HG03139 (cell line): ENCODE results near the gene MTCH2.
"Not testable (repeated sequence)": the region's sequence is repeated elsewhere in the genome, so short reads cannot be mapped to it uniquely, and the experiment has no call there.

Experiments
- ATAC-seq: cut with Tn5 transposase; IDR thresholded peaks from one replicate; pipeline ENCODE4 v1.9.1; 2021; ENCODE audit not compliant: unreplicated experiment

The MTCH2 gene

DNA sequence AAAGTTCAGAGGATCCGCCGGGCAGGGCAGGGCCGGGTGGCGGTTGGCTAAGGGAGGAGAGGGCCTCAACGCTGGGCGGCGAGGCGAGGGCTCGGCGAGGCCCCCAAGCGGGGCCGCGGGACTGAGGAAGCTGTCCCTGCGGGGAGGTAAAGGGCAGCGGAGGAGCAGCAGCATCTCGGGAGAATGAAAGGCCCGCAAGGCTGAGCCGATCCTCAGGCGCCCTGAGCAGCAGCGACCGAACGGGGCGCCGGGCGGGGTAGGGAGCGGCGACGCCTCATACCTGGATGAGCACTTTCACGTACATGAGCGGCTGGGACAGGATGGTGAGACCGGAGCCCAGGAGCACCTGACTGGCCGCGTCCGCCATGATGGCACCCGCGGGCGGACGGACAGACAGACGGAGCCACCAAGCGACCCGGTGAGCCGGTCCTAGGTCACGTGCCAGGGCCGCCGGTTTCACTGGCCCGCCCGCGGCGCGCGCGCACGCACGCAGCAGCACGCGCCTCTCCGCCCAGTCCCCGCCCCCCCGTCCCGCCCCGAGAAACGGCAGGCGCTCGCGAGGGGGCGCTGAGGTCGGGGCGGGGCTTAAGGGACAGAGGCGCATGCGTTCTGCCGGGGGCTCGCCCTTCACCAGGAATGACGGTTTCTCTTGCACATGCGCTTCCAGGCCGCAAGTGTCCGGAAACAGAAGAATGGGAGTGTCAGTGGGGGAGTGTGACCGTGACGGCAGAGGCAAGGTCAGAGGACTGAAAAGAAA is at the start of gene MTCH2:
TSS of gene MTCH2 (minus strand) at position 461 of the 757 bp plus-strand sequence. CDS start at position 367, 94 bp downstream.
- ATAC-seq = peak; percentile 87

GRCh38 chr11:47691979-47692378 is 49.6 kb upstream of the MTCH2 start:
- no peak for ATAC-seq

GRCh38 chr11:47689480-47689879 is 47.1 kb upstream of the MTCH2 start:
- ATAC-seq = no peak

DNA sequence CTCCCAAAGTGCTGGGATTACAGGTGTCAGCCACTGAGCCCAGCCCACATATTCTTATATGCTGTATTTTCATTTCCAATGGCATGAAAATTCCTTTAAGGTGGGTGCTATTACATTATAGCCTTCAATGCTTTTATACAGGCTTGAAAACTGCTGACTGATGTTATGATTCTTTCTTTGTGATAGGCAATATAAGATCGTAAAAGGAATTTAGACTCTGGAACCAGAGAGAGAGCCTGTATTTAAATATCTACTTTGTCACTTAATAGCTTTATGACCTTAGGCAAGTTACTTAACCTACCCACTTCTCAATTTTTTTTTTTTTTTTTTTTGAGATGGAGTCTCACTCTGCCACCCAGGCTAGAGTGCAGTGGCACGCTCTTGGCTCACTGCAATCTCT is 46.6 kb upstream of the MTCH2 start:
- no peak for ATAC-seq

GRCh38 chr11:47688111-47688510 is 45.8 kb upstream of the MTCH2 start:
- ATAC-seq = no peak

DNA sequence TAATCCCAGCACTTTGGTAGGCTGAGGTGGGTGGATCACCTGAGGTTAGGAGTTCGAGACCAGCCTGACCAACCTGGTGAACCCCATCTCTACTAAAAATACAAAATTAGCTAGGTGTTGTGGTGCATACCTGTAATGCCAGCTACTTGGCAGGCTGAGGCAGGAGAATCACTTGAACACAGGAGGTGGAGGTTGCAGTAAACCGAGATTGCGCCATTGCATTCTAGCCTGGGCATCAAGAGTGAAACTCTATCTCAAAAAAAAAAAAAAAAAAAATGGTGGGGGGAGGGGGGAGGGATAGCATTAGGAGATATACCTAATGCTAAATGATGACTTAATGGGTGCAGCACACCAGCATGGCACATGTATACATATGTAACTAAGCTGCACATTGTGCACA is 44.3 kb upstream of the MTCH2 start:
- ATAC-seq = not testable (repeated sequence)

- ATAC-seq = no peak
Observed at GRCh38 chr11:47686151-47686550, 43.8 kb upstream of the MTCH2 start.

GRCh38 chr11:47675851-47676250 is 33.5 kb upstream of the MTCH2 start:
- no peak for ATAC-seq

- no peak for ATAC-seq
Observed at GRCh38 chr11:47672283-47672730, 29.9 kb upstream of the MTCH2 start.

GRCh38 chr11:47669856-47670255 is 27.5 kb upstream of the MTCH2 start:
- ATAC-seq = no peak

- no peak for ATAC-seq
Observed at GRCh38 chr11:47668665-47669064, 26.3 kb upstream of the MTCH2 start.

GRCh38 chr11:47667555-47667954 is 25.2 kb upstream of the MTCH2 start:
- ATAC-seq = no peak

- no peak for ATAC-seq
Observed at GRCh38 chr11:47667135-47667534, 24.8 kb upstream of the MTCH2 start.

DNA sequence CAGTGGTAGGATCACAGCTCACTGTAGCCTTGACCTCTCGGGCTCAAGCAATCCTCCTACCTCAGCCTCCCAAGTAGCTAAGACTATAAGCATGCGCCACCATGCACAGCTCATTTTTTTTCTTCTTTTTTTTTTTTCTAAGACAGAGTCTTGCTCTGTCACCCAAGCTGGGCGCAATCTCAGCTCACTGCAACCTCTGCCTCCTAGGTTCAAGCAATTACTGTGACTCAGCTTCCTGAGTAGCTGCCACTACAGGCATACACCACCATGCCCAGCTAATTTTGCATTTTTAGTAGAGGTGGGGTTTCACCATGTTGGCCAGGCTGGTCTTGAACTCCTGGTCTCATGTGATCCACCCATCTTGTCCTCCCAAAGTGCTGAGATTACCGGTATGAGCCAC is 22.6 kb upstream of the MTCH2 start:
- not testable (repeated sequence) for ATAC-seq

DNA sequence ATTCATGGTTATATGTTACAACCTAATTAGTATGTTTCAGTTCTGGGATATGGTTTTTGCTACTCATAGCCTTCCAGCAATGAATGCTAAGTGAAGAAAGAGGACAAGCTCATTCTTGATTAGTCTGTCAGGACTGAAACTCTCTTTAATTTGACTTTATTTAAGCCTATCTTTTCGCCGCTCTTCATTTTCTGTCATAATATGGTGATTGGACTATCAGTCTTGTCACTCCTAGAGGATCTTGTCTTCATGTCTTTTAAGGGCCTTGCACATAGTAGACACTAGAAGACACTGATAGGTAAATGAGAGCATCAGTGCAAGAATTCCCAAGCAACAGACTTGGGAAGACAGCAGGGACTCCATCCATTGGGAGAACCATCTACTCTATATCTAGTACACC is 18.9 kb upstream of the MTCH2 start:
- ATAC-seq = no peak

DNA sequence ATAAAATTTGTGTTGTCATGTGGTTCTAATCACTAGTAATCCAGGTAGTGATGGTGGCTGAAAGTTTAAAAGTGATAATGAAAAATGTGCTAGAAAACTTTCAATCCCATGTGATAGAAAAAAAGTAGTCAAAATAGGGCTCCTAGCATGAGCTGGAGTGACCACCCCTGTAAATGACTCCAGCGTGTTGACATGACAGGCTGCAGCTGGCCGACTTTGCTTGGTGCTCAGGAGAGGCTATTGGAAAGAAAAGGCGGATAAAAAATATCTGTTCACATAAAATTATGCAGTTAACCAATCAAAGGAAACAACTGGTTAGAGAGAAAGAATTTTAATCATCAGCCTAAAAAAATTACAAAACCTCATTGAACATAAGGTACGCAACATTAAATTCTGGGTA is 16.9 kb upstream of the MTCH2 start:
- ATAC-seq = no peak

DNA sequence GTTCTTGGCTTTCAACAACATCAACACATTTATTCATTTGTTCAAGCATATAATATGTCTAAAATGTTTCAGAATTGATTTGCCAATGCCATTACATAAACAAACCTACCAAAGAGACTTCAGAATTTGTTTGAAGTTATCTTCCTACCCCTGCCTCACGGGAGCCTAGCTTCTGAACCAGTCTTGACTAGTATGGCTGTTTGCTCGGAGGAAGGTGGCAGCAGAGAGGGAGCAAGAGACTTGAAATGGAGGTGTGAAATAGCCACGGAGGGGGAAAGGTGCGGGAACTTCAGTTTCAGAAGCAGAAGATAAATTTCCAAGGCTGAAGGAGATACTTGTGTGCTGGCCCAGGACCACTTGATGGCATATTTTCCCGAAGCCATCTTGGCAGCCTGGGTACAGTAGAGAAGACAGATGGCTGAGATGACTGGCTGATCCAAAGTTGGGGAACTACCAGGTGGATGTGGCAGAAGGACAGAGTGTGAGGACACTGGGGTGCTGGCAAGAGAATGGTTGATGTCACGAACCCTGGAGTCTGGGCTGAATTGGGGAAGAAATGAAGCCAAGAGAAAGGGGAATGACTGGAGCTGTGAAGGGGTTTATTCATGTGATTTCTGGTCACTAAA is 14.0 kb upstream of the MTCH2 start:
- no peak for ATAC-seq

DNA sequence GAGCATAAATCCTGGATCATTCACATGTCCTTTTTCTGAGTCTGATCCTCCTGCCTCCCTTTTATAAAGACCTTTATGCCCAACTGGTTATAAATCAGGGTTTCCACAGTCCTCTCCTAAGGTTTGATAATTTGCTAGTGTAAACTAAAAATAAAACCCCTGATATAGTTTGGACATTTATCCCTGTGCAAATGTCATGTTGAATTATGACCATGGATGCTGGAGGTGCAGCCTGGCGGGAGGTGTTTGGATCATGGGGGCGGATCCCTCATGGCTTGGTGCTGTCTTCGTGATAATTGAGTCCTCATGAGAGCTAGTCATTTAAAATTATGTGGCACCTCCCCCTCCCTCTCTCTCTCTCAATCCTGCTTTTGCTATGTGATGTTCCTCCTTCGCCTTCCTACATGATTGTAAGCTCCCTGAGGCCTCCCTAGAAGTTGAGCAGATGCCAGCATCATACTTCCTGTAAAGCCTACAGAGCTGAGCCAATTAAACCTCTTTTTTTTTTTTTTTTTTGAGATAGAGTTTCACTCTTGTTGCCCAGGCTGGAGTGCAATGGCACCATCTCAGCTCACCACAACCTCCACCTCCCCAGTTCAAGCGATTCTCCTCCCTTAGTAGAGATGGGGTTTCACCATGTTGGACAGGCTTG is 9.6 kb upstream of the MTCH2 start:
- no peak for ATAC-seq

- no peak for ATAC-seq
Observed at GRCh38 chr11:47649276-47649675, 6.9 kb upstream of the MTCH2 start.

DNA sequence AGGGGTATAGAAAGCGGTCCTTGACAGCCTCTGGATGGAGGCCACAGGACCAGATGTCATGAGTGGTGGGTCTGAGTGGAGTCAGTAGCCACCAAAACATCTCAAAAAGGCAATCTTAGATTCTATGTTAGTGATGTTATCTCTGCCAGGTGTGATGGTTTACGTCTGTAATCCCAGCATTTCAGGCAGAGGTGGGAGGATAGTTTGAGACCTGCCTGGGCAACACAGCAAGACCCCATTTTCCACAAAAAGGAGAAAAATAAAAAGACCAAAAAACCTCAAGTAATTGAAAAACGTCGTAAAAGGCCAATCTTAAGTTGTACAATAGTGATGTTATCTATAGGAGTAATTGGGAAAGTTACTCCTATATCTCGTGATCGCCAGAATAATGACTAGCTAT is 3.7 kb upstream of the MTCH2 start:
- ATAC-seq = no peak

- ATAC-seq = no peak
Observed at GRCh38 chr11:47645500-47645899, 3.1 kb upstream of the MTCH2 start.

- no peak for ATAC-seq
Observed at GRCh38 chr11:47641600-47642098, 710 bp downstream of the MTCH2 start.
